Prostate gland (tissue), 2 donors: Measurements from ENCODE around the gene MDFIC2. TPM values are rescaled to one million over a fixed set of nuclear protein-coding genes. Genes with fewer than 3 reads are reported as not detected.

Experiments
- DNase-seq: peaks from one replicate; pipeline ENCODE4 v3.0.0-alpha.2; 2019; ENCODE audit warnings: low spot score
- H3K27ac ChIP-seq, 2 donors: fragments of 200-600 bp; sonication (generic); 2 replicates each; pipeline ENCODE4 v1.5.1; 2017 to 2019
- H3K27me3 ChIP-seq: fragments of 200-600 bp; sonication (generic); replicated peaks from 2 replicates; pipeline ENCODE4 v1.5.1; 2019; ENCODE audit not compliant: insufficient read depth
- H3K36me3 ChIP-seq, 2 donors: fragments of 200-600 bp; sonication (generic); 1 replicate in 1 of 2; 2 replicates in 1 of 2; pipeline versions ENCODE4 v1.5.1 to v1.8.1; 2017 to 2019
- H3K4me1 ChIP-seq: fragments of 200-600 bp; sonication (generic); replicated peaks from 2 replicates; pipeline ENCODE4 v1.5.1; 2019
- H3K4me3 ChIP-seq, 2 donors: fragments of 200-600 bp; sonication (generic); 2 replicates each; pipeline ENCODE4 v1.5.1; 2017 to 2019
- H3K9me3 ChIP-seq: fragments of 200-600 bp; sonication (generic); 2 replicates; pipeline ENCODE4 v1.5.1; 2017
- CTCF ChIP-seq, 4 experiments: fragments of 200-600 bp in 2 of 4; fragments of 450-650 bp in 2 of 4; sonication (generic) in 2 of 4; IDR thresholded peaks; 1 replicate in 3 of 4; 2 replicates in 1 of 4; pipeline ENCODE4 v1.5.1; 2016 to 2019; ENCODE audit warnings: antibody characterized with exemption in 4 of 4, mild to moderate bottlenecking in 2 of 4, moderate library complexity in 2 of 4
- POLR2A ChIP-seq: fragments of 450-650 bp; IDR thresholded peaks from one replicate; pipeline ENCODE4 v1.6.1; 2016; ENCODE audit warnings: antibody characterized with exemption, mild to moderate bottlenecking
- POLR2AphosphoS5 ChIP-seq: sonication (generic); formaldehyde crosslinking; IDR thresholded peaks from one replicate; pipeline ENCODE4 v1.6.1; 2017; ENCODE audit warnings: antibody characterized with exemption
- WGBS: methylation state at CpG from one replicate; pipeline ENCODE4 v1.1.5; 2018; 5-methylcytosine and 5-hydroxymethylcytosine counted together
- intact Hi-C: fragments of 100-400 bp; cut with DNase I; formaldehyde crosslinking; loops from one replicate; pipeline ENCODE4 v1.14.2; 2022
- total RNA-seq, 2 donors: library from RNA; depleted of rRNA; stranded (reverse); fragments of >200 nt; gene quantifications; one replicate each; pipeline ENCODE4 v1.1.0, GENCODE V29; 2016

The MDFIC2 gene
- total RNA-seq, 2 donors from 2014 or later = not detected

- intact Hi-C loops = no loop called here
- WGBS = 77% methylated on average over 3 of the region's 3 CpGs
Measured at GRCh38 chr3:70179111-70179510, 133.3 kb downstream of the MDFIC2 start.

GRCh38 chr3:70177881-70178645, 134.4 kb downstream of the MDFIC2 start:
- H3K27ac ChIP-seq = no peak overlapping the region
- intact Hi-C loops = no loop called here
- H3K4me3 ChIP-seq = no peak overlapping the region
- DNase-seq = no peak
- WGBS = 80% methylated on average over 8 of the region's 8 CpGs
- TF ChIP-seq POLR2A (no peak), CTCF (IDR thresholded peaks at IDR 0.05) (no peak), POLR2AphosphoS5 (no peak)
- no peaks in the 10 kb centered on the region for H3K27me3 ChIP-seq
- no peaks in the 10 kb centered on the region for H3K36me3 ChIP-seq
- no peaks in the 10 kb centered on the region for H3K4me1 ChIP-seq
- no peaks in the 10 kb centered on the region for H3K9me3 ChIP-seq

More at GRCh38 chr3:70179111-70179510, 133.3 kb downstream of the MDFIC2 start:
- Histone ChIP-seq H3K36me3 (no peaks in the 10 kb centered on the region), H3K9me3 (no peaks in the 10 kb centered on the region), H3K4me1 (no peaks in the 10 kb centered on the region), H3K27ac (no peak overlapping the region), H3K27me3 (no peaks in the 10 kb centered on the region), H3K4me3 (no peak overlapping the region)
- TF ChIP-seq CTCF (IDR thresholded peaks at IDR 0.05) (no peak), POLR2A (no peak), POLR2AphosphoS5 (no peak)
- no peak for DNase-seq

GRCh38 chr3:70176224-70176623, 136.2 kb downstream of the MDFIC2 start:
- H3K4me3 ChIP-seq = no peak overlapping the region
- TF ChIP-seq POLR2AphosphoS5 (no peak), CTCF (IDR thresholded peaks at IDR 0.05) (no peak)
- H3K27me3 ChIP-seq = no peaks in the 10 kb centered on the region
- DNase-seq = no peak
- no peak overlapping the region for H3K27ac ChIP-seq
- H3K9me3 ChIP-seq = no peaks in the 10 kb centered on the region
- no peaks in the 10 kb centered on the region for H3K36me3 ChIP-seq
- no peaks in the 10 kb centered on the region for H3K4me1 ChIP-seq
- WGBS = 88% methylated on average over 4 of the region's 4 CpGs
- intact Hi-C loops = no loop called here

- no peaks in the 10 kb centered on the region for H3K9me3 ChIP-seq
- no peak overlapping the region for H3K27ac ChIP-seq
- DNase-seq = no peak
- H3K4me1 ChIP-seq = no peaks in the 10 kb centered on the region
- no peaks in the 10 kb centered on the region for H3K36me3 ChIP-seq
- no peak overlapping the region for H3K4me3 ChIP-seq
- TF ChIP-seq CTCF (IDR thresholded peaks at IDR 0.05) (no peak), POLR2AphosphoS5 (no peak), POLR2A (no peak)
- intact Hi-C loops = no loop called here
- no peaks in the 10 kb centered on the region for H3K27me3 ChIP-seq
- 75% methylated on average over 1 of the region's 1 CpG for WGBS
Measured at GRCh38 chr3:70156808-70157207, 155.6 kb downstream of the MDFIC2 start.

GRCh38 chr3:70150599-70150998, 161.8 kb downstream of the MDFIC2 start:
- Histone ChIP-seq H3K4me1 (no peaks in the 10 kb centered on the region), H3K27me3 (no peaks in the 10 kb centered on the region), H3K27ac (no peak overlapping the region), H3K4me3 (no peak overlapping the region), H3K36me3 (no peaks in the 10 kb centered on the region), H3K9me3 (no peaks in the 10 kb centered on the region)
- DNase-seq = no peak
- no peak for TF ChIP-seq CTCF (IDR thresholded peaks at IDR 0.05)
- no peak for TF ChIP-seq POLR2AphosphoS5
- no peak for TF ChIP-seq POLR2A
- 71% methylated on average over 3 of the region's 3 CpGs for WGBS
- intact Hi-C loops = no loop called here
